GM19467 (cell line): ENCODE data around the gene FGR.
"Not testable (repeated sequence)": the region's sequence is repeated elsewhere in the genome, so short reads cannot be mapped to it uniquely, and the experiment has no call there.

Experiments used
- ATAC-seq: cut with Tn5 transposase; IDR thresholded peaks from one replicate; pipeline ENCODE4 v1.9.1; 2021; ENCODE audit warnings: mild to moderate bottlenecking, moderate library complexity; ENCODE audit not compliant: unreplicated experiment

Gene FGR

GRCh38 chr1:27660300-27660835 lies 25.4 kb upstream of the FGR start:
- ATAC-seq = no peak

GRCh38 chr1:27659497-27660299 lies 24.7 kb upstream of the FGR start:
- ATAC-seq = peak; percentile 51

GRCh38 chr1:27658951-27659496 lies 24.0 kb upstream of the FGR start:
- no peak for ATAC-seq

- no peak for ATAC-seq
Measured at GRCh38 chr1:27656157-27656893, 21.3 kb upstream of the FGR start.

- no peak for ATAC-seq
Measured at GRCh38 chr1:27655151-27655937, 20.4 kb upstream of the FGR start.

- ATAC-seq = no peak
Measured at GRCh38 chr1:27652111-27652864, 17.3 kb upstream of the FGR start.

- ATAC-seq = no peak
Measured at GRCh38 chr1:27650539-27651175, 15.7 kb upstream of the FGR start.

GRCh38 chr1:27650171-27650538 lies 15.2 kb upstream of the FGR start:
- no peak for ATAC-seq

GRCh38 chr1:27649306-27649635 lies 14.3 kb upstream of the FGR start:
- no peak for ATAC-seq

GRCh38 chr1:27648602-27649305 lies 13.8 kb upstream of the FGR start:
- no peak for ATAC-seq

GRCh38 chr1:27647328-27647727 lies 12.3 kb upstream of the FGR start:
- ATAC-seq = no peak

GRCh38 chr1:27646676-27647075 lies 11.7 kb upstream of the FGR start:
- no peak for ATAC-seq

GRCh38 chr1:27645071-27645415 lies 10.1 kb upstream of the FGR start:
- ATAC-seq = no peak

- ATAC-seq = no peak
Measured at GRCh38 chr1:27644369-27645070, 9.5 kb upstream of the FGR start.

- peak; percentile 67 for ATAC-seq
Measured at GRCh38 chr1:27643600-27644368, 8.8 kb upstream of the FGR start.

GRCh38 chr1:27640514-27640913 lies 5.5 kb upstream of the FGR start:
- ATAC-seq = not testable (repeated sequence)

- ATAC-seq = no peak
Measured at GRCh38 chr1:27638805-27639204, 3.8 kb upstream of the FGR start.
